Ishikawa (cell line): ENCODE measurements around the gene CD86.

Experiments used
- CEBPB ChIP-seq: IDR thresholded peaks from 2 replicates; pipeline ENCODE4 v1.6.1; 2012
- CREB1 ChIP-seq: IDR thresholded peaks from 2 replicates; pipeline ENCODE4 v1.6.1; 2012; ENCODE audit warnings: low read depth
- EP300 ChIP-seq: IDR thresholded peaks from 2 replicates; pipeline ENCODE4 v1.6.1; 2012; ENCODE audit warnings: borderline replicate concordance
- RAD21 ChIP-seq: IDR thresholded peaks from 2 replicates; pipeline ENCODE4 v1.6.1; 2012; ENCODE audit warnings: low read depth
- TAF1 ChIP-seq: IDR thresholded peaks from 2 replicates; pipeline ENCODE4 v1.6.1; 2012; ENCODE audit warnings: low read depth, mild to moderate bottlenecking
- TCF12 ChIP-seq: IDR thresholded peaks from 2 replicates; pipeline ENCODE4 v1.6.1; 2012; ENCODE audit warnings: low read depth
- YY1 ChIP-seq: IDR thresholded peaks from 2 replicates; pipeline ENCODE4 v1.6.1; 2012; ENCODE audit warnings: low read depth
- TF ChIP-seq, protein P1 (sequence below): IDR thresholded peaks from 2 replicates; pipeline ENCODE4 v1.6.1; 2012
- TF ChIP-seq, protein P2 (sequence below): IDR thresholded peaks from 2 replicates; pipeline ENCODE4 v1.6.1; 2012
- TF ChIP-seq, protein P3 (sequence below): IDR thresholded peaks from 2 replicates; pipeline ENCODE4 v1.6.1; 2012; ENCODE audit warnings: low read depth, mild to moderate bottlenecking

DNA sequence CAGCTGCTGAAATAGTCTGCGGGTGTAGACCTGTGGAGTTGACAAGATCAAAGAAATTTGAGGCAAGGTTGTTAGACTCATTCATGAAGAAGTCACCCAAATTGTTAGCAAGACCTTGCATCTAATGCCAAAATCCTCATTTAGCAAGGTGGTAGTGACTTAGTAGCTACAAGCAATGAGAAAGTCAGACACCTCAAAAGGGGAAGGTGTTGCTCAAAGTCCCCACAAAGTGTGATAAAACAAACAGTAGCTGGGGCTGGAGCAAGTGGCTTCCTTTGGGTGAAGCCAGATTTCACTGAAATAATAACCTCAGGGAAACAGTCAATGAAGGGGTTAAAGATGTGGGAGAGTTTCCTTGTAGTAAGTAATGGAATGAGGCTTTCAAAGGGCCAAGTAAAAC is 44.9 kb downstream of the CD86 start:
- TF ChIP-seq RAD21 (no peak), CEBPB (no peak), YY1 (no peak), TAF1 (no peak), EP300 (no peak), TCF12 (no peak), CREB1 (no peak)
- TF ChIP-seq, protein P1, sequence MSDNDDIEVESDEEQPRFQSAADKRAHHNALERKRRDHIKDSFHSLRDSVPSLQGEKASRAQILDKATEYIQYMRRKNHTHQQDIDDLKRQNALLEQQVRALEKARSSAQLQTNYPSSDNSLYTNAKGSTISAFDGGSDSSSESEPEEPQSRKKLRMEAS = no peak
- TF ChIP-seq, protein P2, sequence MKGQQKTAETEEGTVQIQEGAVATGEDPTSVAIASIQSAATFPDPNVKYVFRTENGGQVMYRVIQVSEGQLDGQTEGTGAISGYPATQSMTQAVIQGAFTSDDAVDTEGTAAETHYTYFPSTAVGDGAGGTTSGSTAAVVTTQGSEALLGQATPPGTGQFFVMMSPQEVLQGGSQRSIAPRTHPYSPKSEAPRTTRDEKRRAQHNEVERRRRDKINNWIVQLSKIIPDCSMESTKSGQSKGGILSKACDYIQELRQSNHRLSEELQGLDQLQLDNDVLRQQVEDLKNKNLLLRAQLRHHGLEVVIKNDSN = no peak
- TF ChIP-seq, protein P3, sequence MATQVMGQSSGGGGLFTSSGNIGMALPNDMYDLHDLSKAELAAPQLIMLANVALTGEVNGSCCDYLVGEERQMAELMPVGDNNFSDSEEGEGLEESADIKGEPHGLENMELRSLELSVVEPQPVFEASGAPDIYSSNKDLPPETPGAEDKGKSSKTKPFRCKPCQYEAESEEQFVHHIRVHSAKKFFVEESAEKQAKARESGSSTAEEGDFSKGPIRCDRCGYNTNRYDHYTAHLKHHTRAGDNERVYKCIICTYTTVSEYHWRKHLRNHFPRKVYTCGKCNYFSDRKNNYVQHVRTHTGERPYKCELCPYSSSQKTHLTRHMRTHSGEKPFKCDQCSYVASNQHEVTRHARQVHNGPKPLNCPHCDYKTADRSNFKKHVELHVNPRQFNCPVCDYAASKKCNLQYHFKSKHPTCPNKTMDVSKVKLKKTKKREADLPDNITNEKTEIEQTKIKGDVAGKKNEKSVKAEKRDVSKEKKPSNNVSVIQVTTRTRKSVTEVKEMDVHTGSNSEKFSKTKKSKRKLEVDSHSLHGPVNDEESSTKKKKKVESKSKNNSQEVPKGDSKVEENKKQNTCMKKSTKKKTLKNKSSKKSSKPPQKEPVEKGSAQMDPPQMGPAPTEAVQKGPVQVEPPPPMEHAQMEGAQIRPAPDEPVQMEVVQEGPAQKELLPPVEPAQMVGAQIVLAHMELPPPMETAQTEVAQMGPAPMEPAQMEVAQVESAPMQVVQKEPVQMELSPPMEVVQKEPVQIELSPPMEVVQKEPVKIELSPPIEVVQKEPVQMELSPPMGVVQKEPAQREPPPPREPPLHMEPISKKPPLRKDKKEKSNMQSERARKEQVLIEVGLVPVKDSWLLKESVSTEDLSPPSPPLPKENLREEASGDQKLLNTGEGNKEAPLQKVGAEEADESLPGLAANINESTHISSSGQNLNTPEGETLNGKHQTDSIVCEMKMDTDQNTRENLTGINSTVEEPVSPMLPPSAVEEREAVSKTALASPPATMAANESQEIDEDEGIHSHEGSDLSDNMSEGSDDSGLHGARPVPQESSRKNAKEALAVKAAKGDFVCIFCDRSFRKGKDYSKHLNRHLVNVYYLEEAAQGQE = no peak
